C4-2B (cell line): Measurements from ENCODE around the gene INPP5F.

Experiments used
- CTCF ChIP-seq: fragments of 450-650 bp; conservative IDR thresholded peaks from 2 replicates; pipeline ENCODE4 v1.5.1; 2017; ENCODE audit warnings: mild to moderate bottlenecking
- ZFX ChIP-seq: fragments of 450-650 bp; IDR thresholded peaks from 2 replicates; pipeline ENCODE4 v1.6.1; 2017

- TF ChIP-seq CTCF (no peak), ZFX (no peak)
Observed at GRCh38 chr10:119748871-119749270, 23.0 kb downstream of the INPP5F start.
